H1 (cell line): ENCODE data around the gene TM9SF3. TPM values are rescaled to one million over a fixed set of nuclear protein-coding genes. Genes with fewer than 3 reads are reported as not detected.

Source experiments
- CTCF ChIA-PET: fragments of 300-600 bp; sonication (Branson Sonifier 250); formaldehyde crosslinking; loops from one replicate; lab custom pipeline; 2021; ENCODE audit not compliant: partially characterized antibody; lab: Charles Lee
- POLR2A ChIA-PET: fragments of 300-600 bp; sonication (Branson Sonifier 250); formaldehyde crosslinking; loops from one replicate; lab custom pipeline; 2021; ENCODE audit warnings: inconsistent platforms; ENCODE audit not compliant: partially characterized antibody; lab: Charles Lee
- DNase-seq, 2 experiments: peaks; one replicate each; pipeline versions ENCODE4 v3.0.0 to v3.0.0-alpha.2; 2010 to 2022; ENCODE audit warnings: low spot score in 2 of 2, low read depth in 1 of 2, mixed read lengths in 1 of 2
- FAIRE-seq: peaks from 2 replicates; lab custom pipeline; 2011; peaks lifted over from hg19 to GRCh38; lab: Jason Lieb, UNC
- H2AFZ ChIP-seq: 2 replicates; pipeline ENCODE4 v1.8.1; 2012; ENCODE audit warnings: low read length, inconsistent platforms
- H2AK5ac ChIP-seq: 2 replicates; pipeline ENCODE4 v1.6.1; 2013; ENCODE audit warnings: low read depth, low read length
- H2BK120ac ChIP-seq: replicated peaks from 2 replicates; pipeline ENCODE3; 2013; ENCODE audit warnings: low read depth, low read length, inconsistent platforms
- H2BK12ac ChIP-seq: 2 replicates; pipeline ENCODE4 v1.6.1; 2013; ENCODE audit warnings: low read depth, low read length
- H2BK15ac ChIP-seq: 2 replicates; pipeline ENCODE4 v1.6.1; 2013; ENCODE audit warnings: low read length
- H2BK20ac ChIP-seq: 2 replicates; pipeline ENCODE4 v1.6.1; 2013; ENCODE audit warnings: low read length
- H2BK5ac ChIP-seq: 2 replicates; pipeline ENCODE4 v1.6.1; 2013; ENCODE audit warnings: low read depth, low read length
- H3K14ac ChIP-seq: 2 replicates; pipeline ENCODE4 v1.6.1; 2013; ENCODE audit warnings: inconsistent platforms; ENCODE audit not compliant: insufficient read length
- H3K18ac ChIP-seq: 2 replicates; pipeline ENCODE4 v1.6.1; 2013; ENCODE audit warnings: low read length; ENCODE audit errors: extremely low read depth
- H3K23ac ChIP-seq: 2 replicates; pipeline ENCODE4 v1.6.1; 2013; ENCODE audit warnings: inconsistent platforms; ENCODE audit not compliant: insufficient read length
- H3K23me2 ChIP-seq: 2 replicates; pipeline ENCODE4 v1.6.1; 2013; ENCODE audit warnings: low read depth, low read length
- H3K27ac ChIP-seq: 2 replicates; pipeline ENCODE4 v1.6.1; 2011; ENCODE audit warnings: low read depth, low read length, inconsistent platforms
- H3K27me3 ChIP-seq, 4 experiments: replicated peaks in 1 of 4; 1 replicate in 1 of 4; 2 replicates in 3 of 4; pipeline versions ENCODE4 v1.6.1 to v1.8.1; 2011 to 2013; ENCODE audit warnings: low read length in 3 of 4, mild to moderate bottlenecking in 3 of 4, inconsistent platforms in 2 of 4, mixed read lengths in 2 of 4, moderate library complexity in 1 of 4; ENCODE audit not compliant: control insufficient read depth in 3 of 4, insufficient read depth in 3 of 4; ENCODE audit errors: extremely low read depth in 1 of 4
- H3K36me3 ChIP-seq, 4 experiments: 2 replicates each; pipeline versions ENCODE4 v1.6.1 to v1.8.1; 2011 to 2013; ENCODE audit warnings: mild to moderate bottlenecking in 4 of 4, low read length in 3 of 4, moderate library complexity in 2 of 4, control low read depth in 1 of 4, inconsistent platforms in 1 of 4; ENCODE audit not compliant: insufficient read depth in 4 of 4, control insufficient read depth in 2 of 4
- H3K4ac ChIP-seq: replicated peaks from 2 replicates; pipeline ENCODE3; 2013; ENCODE audit warnings: low read length, low read depth, mixed read lengths, inconsistent platforms; ENCODE audit not compliant: insufficient read length
- H3K4me1 ChIP-seq, 4 experiments: replicated peaks in 1 of 4; 1 replicate in 1 of 4; 2 replicates in 3 of 4; pipeline versions ENCODE4 v1.6.1 to v1.8.1; 2011 to 2013; ENCODE audit warnings: low read length in 3 of 4, inconsistent platforms in 2 of 4, mixed read lengths in 1 of 4; ENCODE audit not compliant: insufficient read depth in 4 of 4, control insufficient read depth in 3 of 4
- H3K4me2 ChIP-seq, 2 experiments: 2 replicates each; pipeline versions ENCODE4 v1.6.1 to v1.8.1; 2011 to 2013; ENCODE audit warnings: low read depth in 2 of 2, low read length in 2 of 2, control low read depth in 1 of 2, inconsistent platforms in 1 of 2, mild to moderate bottlenecking in 1 of 2; ENCODE audit not compliant: insufficient read depth in 1 of 2
- H3K4me3 ChIP-seq, 4 experiments: fragments of 200-600, 300-600 bp in 1 of 4; sonication (generic), shearing (Covaris generic), sonication (Bioruptor Twin) in 1 of 4; 2 replicates each; pipeline versions ENCODE4 v1.5.1 to v1.8.1; 2011 to 2016; ENCODE audit warnings: low read length in 4 of 4, low read depth in 3 of 4, control low read depth in 2 of 4, inconsistent platforms in 2 of 4, mild to moderate bottlenecking in 2 of 4, mixed read lengths in 1 of 4, moderate library complexity in 1 of 4; ENCODE audit not compliant: insufficient read depth in 2 of 4; ENCODE audit errors: extremely low read depth in 1 of 4
- H3K56ac ChIP-seq: replicated peaks from 2 replicates; pipeline ENCODE3; 2013; ENCODE audit warnings: low read depth, mild to moderate bottlenecking, mixed read lengths, low read length, inconsistent platforms; ENCODE audit not compliant: insufficient read length
- H3K79me1 ChIP-seq: 2 replicates; pipeline ENCODE4 v1.6.1; 2013; ENCODE audit warnings: low read depth, low read length, control low read depth
- H3K79me2 ChIP-seq, 2 experiments: 2 replicates each; pipeline versions ENCODE4 v1.6.1 to v1.8.1; 2012 to 2013; ENCODE audit warnings: low read length in 2 of 2, mild to moderate bottlenecking in 2 of 2, inconsistent platforms in 1 of 2; ENCODE audit not compliant: insufficient read depth in 2 of 2, control insufficient read depth in 1 of 2
- H3K9ac ChIP-seq, 4 experiments: replicated peaks in 1 of 4; 1 replicate in 1 of 4; 2 replicates in 3 of 4; pipeline versions ENCODE4 v1.6.1 to v1.8.1; 2011 to 2013; ENCODE audit warnings: low read depth in 3 of 4, low read length in 3 of 4, control low read depth in 2 of 4, mild to moderate bottlenecking in 2 of 4, moderate library complexity in 2 of 4, inconsistent platforms in 1 of 4; ENCODE audit errors: extremely low read depth in 1 of 4
- H3K9me3 ChIP-seq, 2 experiments: 2 replicates each; pipeline versions ENCODE4 v1.6.1 to v1.8.1; 2012 to 2013; ENCODE audit warnings: mild to moderate bottlenecking in 2 of 2, moderate library complexity in 2 of 2, control low read depth in 1 of 2, inconsistent platforms in 1 of 2, low read depth in 1 of 2, low read length in 1 of 2, mixed read lengths in 1 of 2; ENCODE audit not compliant: insufficient read depth in 2 of 2
- H4K20me1 ChIP-seq, 2 experiments: replicated peaks in 1 of 2; 2 replicates each; pipeline versions ENCODE3 to v1.8.1; 2011 to 2013; ENCODE audit warnings: inconsistent platforms in 2 of 2, low read length in 2 of 2, mild to moderate bottlenecking in 1 of 2; ENCODE audit not compliant: insufficient read depth in 2 of 2, control insufficient read depth in 1 of 2
- H4K5ac ChIP-seq: 2 replicates; pipeline ENCODE4 v1.6.1; 2013; ENCODE audit warnings: low read length, low read depth, mixed read lengths, inconsistent platforms; ENCODE audit not compliant: insufficient read length
- H4K8ac ChIP-seq: 2 replicates; pipeline ENCODE4 v1.8.0; 2013; ENCODE audit warnings: mild to moderate bottlenecking, moderate library complexity, low read length, inconsistent platforms; ENCODE audit not compliant: insufficient read depth; ENCODE audit errors: extremely low read depth
- H4K91ac ChIP-seq: replicated peaks from 2 replicates; pipeline ENCODE3; 2013; ENCODE audit warnings: low read length, mixed read lengths, inconsistent platforms; ENCODE audit not compliant: insufficient read length
- EGR1 ChIP-seq: IDR thresholded peaks from 2 replicates; pipeline ENCODE4 v1.6.1; 2011; ENCODE audit warnings: low read depth, low read length, borderline replicate concordance
- EZH2 ChIP-seq: fragments of 200-600 bp; sonication (generic); IDR thresholded peaks from 2 replicates; pipeline ENCODE4 v1.7.1; 2012; ENCODE audit warnings: low read depth, mild to moderate bottlenecking, moderate library complexity, low read length, inconsistent platforms; ENCODE audit not compliant: severe bottlenecking
- KDM1A ChIP-seq: fragments of 200-600, 300-600 bp; sonication (generic); IDR thresholded peaks from 2 replicates; pipeline ENCODE4 v1.7.1; 2016; ENCODE audit warnings: mild to moderate bottlenecking, low read length, borderline replicate concordance
- POLR2AphosphoS5 ChIP-seq: IDR thresholded peaks from 2 replicates; pipeline ENCODE4 v1.6.1; 2011; ENCODE audit warnings: low read depth, low read length
- RBBP5 ChIP-seq: IDR thresholded peaks from 2 replicates; pipeline ENCODE4 v1.7.1; 2012; ENCODE audit warnings: low read depth, mild to moderate bottlenecking, inconsistent platforms, low read length, moderate library complexity, borderline replicate concordance
- RFX5 ChIP-seq: IDR thresholded peaks from 2 replicates; pipeline ENCODE4 v1.6.1; 2011; ENCODE audit warnings: low read depth, low read length, improper control_type of control experiment, borderline replicate concordance
- SUZ12 ChIP-seq: fragments of 200-600 bp; sonication (generic); IDR thresholded peaks from 2 replicates; pipeline ENCODE4 v1.6.1; 2012; ENCODE audit warnings: mild to moderate bottlenecking, inconsistent platforms, low read length, moderate library complexity, mixed read lengths
- TBP ChIP-seq: IDR thresholded peaks from 2 replicates; pipeline ENCODE4 v1.6.1; 2011; ENCODE audit warnings: low read depth, low read length, improper control_type of control experiment
- YY1 ChIP-seq: IDR thresholded peaks from 2 replicates; pipeline ENCODE4 v1.6.1; 2011; ENCODE audit warnings: low read depth, mild to moderate bottlenecking, low read length
- WGBS, 2 experiments: shearing (Covaris generic) in 1 of 2; methylation state at CpG; one replicate each; pipeline versions ENCODE4 v1.1.6 to v1.1.7; 2013 to 2015; ENCODE audit warnings: low lambda C conversion rate in 2 of 2, mixed read lengths in 2 of 2, inconsistent platforms in 1 of 2, low coverage in 1 of 2, missing lambda C conversion rate in 1 of 2; ENCODE audit not compliant: insufficient replicate concordance in 2 of 2, insufficient coverage in 1 of 2, insufficient read length in 1 of 2; ENCODE audit errors: extremely low coverage in 1 of 2, missing lambda C conversion rate in 1 of 2; 5-methylcytosine and 5-hydroxymethylcytosine counted together
- polyA plus RNA-seq, 7 experiments: library from polyadenylated mRNA; depleted of rRNA in 3 of 7; stranded (reverse) in 5 of 7; unstranded in 2 of 7; fragments of >200 nt in 5 of 7; fragments of 200-250 nt in 2 of 7; gene quantifications; 1 replicate in 5 of 7; 2 replicates in 1 of 7; 4 replicates in 1 of 7; pipeline versions ENCODE4 v1.2.1 to v1.2.3, GENCODE V29; 2011 to 2013; ENCODE audit warnings: missing spikeins in 2 of 7, mixed read lengths in 2 of 7
- total RNA-seq: library from RNA; stranded (reverse); fragmentation: NEBNext Ultra II Directional; extraction: Animal tissue kit (Norgen Biotek cat#: 25700); gene quantifications from 2 replicates; pipeline ENCODE4 v1.2.1, GENCODE V29; 2021
- TF ChIP-seq, protein P1 (sequence below): IDR thresholded peaks from 2 replicates; pipeline ENCODE4 v1.6.1; 2011; ENCODE audit warnings: low read depth, mild to moderate bottlenecking, low read length; ENCODE audit not compliant: insufficient read depth

TM9SF3 gene
- total and polyA plus RNA-seq, 2 of the 8 experiments (the other 6 are each of a cell fraction or from before 2014, with no cell fraction given) = 123 to 127 TPM

DNA sequence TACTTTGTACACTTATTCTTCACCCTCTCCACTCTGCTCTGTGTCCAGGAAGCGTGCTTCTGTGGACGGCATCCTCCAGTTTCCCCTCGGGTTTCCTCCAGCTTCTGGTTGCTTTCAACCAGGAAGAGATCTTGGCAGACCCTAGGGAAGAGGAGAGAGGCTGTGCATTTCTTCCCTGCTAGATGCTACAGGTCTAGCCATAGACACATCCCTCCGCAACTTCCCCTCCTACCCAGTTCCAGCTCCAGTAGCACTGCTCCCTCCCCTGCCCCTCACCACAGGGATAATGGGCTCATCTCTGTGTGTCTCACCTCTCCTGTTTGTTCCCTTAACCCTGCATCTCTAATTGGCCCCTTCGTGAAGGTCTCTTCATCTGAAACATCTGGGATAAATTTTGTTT, 89.4 kb downstream of the TM9SF3 start:
- Histone ChIP-seq H3K27me3 (no peaks in the 10 kb centered on the region), H3K36me3 (no peaks in the 10 kb centered on the region; a peak in 1 of 8 replicates), H2BK5ac (no peak overlapping the region), H3K4ac (no peak overlapping the region), H2BK15ac (no peak overlapping the region), H3K9ac (0 out of 7 replicates have a peak overlapping the region, but pooled peaks of 1 of the 4 experiments have one; percentile 10), H4K8ac (no peak overlapping the region), H3K4me3 (no peak overlapping the region), H3K23ac (no peak overlapping the region), H3K23me2 (no peaks in the 10 kb centered on the region), H3K18ac (no peak overlapping the region), H3K56ac (no peak overlapping the region), H2BK12ac (no peak overlapping the region; the same call in 1 of the 2 replicates), H3K27ac (no peak overlapping the region), H3K79me2 (no peaks in the 10 kb centered on the region), H3K9me3 (no peaks in the 10 kb centered on the region), H3K4me1 (peaks cover 0 to 3% (median 0%) of the 10 kb centered on the region in 4 experiments; a peak in 1 of 7 replicates), H3K14ac (no peak overlapping the region), H3K4me2 (no peak overlapping the region), H2AFZ (no peak overlapping the region), H3K79me1 (no peaks in the 10 kb centered on the region), H4K20me1 (no peaks in the 10 kb centered on the region), H2AK5ac (no peak overlapping the region), H2BK120ac (no peak overlapping the region), H2BK20ac (no peak overlapping the region), H4K91ac (no peak overlapping the region), H4K5ac (no peak overlapping the region)
- DNase-seq = peak in 1 of 2 experiments; percentile 37
- TF ChIP-seq KDM1A (no peak), EZH2 (no peak), POLR2AphosphoS5 (no peak), EGR1 (no peak), RFX5 (no peak), YY1 (no peak), TBP (no peak), SUZ12 (no peak), RBBP5 (no peak)
- TF ChIP-seq, protein P1, sequence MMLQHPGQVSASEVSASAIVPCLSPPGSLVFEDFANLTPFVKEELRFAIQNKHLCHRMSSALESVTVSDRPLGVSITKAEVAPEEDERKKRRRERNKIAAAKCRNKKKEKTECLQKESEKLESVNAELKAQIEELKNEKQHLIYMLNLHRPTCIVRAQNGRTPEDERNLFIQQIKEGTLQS = no peak
- no peak for FAIRE-seq
- CTCF ChIA-PET = interaction anchor here (0.6 to 13.1 kb wide), 7 partner anchors 10 to 161 kb away, joined by 3 to 276 read pairs (median 11); partner anchors contain the start of gene TLL2
- POLR2A ChIA-PET = interaction anchor here (1.9 kb wide), 1 partner anchor 12 kb away, joined by 7 read pairs; no protein-coding TSS in a partner anchor
- 81% methylated on average over 5 of the region's 5 CpGs; no CpG with 5 or more reads in 1 of the 2 experiments for WGBS, 2 experiments
